Activated naive CD4-positive, alpha-beta T cell treated with Interleukin-2 at 50 U/mL for 16 hours (primary cell): ENCODE results near the gene HKDC1.
"Not testable (repeated sequence)": the region's sequence is repeated elsewhere in the genome, so short reads cannot be mapped to it uniquely, and the experiment has no call there.

ENCODE experiments used
- DNase-seq: peaks from one replicate; pipeline ENCODE4 v3.0.0-alpha.2; 2020

HKDC1 gene

DNA sequence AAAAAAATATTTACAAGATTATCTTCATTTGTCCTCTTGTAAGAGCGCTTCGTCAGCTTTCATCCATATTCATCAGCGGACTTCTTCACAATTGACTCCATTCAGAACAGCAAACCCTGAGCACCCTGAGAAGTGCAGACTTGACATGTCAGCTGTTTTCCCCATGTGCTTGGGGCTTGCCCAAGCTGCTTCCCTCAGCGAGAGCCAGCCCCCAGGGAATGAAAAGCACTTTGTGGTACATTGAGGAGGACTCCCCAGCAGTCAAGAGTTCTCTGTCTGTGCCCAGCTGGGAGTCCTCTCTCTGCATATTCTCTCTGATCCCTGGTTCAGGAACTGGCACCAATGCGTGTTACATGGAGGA lies 22.7 kb downstream of the HKDC1 start:
- DNase-seq: no peak

DNA sequence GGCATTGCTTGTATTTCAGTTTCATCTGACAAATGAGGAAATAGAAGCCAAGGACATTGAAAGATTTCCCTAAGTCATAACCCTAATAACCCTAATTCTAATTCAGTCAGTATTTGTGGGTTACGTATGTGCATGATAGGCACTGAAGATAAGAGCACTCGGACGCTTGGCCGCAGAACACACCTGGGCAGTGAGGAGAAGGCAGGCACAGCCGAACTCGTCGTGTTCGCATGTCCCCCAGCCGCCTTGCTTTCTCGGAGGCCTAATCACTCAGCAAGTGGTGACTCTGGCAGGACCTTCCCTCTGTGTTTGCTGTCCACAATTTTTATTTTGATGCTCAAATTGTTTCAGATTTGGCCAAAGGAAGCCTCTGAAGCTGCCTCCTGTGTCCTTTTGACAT lies 23.7 kb downstream of the HKDC1 start:
- DNase-seq: no peak

DNA sequence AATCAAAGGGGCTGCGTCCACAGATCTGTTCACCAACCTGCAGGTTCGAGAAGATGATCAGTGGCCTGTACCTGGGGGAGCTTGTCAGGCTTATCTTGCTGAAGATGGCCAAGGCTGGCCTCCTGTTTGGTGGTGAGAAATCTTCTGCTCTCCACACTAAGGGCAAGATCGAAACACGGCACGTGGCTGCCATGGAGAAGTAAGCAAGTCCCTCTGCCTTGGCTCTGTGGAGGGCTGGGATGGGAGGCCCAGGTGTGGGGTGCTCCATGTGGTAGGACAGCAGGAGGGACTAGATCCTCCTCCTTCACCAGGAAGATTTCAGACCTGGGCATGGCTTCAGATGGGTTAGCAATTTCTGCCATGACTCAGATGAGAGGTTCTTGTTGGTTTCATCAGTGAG lies 25.9 kb downstream of the HKDC1 start:
- no peak for DNase-seq

DNA sequence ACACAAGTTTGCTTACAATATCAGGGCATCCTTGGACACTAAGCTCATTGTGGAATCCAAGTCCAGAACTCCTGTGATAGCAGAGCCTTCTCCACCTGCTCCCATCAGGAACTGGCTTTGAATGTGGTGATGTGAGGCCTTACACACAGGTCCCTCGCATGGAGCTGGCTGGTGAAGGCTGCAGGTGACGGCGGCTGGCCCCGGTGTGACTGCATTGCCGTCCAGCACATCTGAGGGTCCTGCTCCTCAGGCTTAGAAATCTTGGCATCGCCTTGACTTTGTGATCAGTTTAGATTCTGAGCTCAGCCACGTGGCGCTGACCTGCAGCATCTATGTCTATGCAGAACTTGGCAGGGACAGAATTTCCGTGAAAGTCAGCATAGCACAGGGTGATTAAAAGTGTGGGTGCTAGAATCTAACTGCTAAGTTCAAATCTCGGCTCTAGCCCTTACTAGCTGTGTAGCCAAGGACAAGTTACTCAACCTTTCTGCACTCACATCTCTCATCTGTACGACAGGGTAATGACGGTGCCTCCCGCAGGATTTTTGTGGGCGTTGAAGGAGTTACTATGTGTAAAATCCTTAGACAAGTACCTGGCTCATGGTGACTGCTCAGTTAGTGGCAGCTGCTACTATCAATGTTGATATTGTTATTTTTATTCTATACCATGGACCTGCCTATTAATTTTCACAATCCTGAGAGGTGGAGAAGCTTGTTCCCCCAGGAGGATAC lies 26.6 kb downstream of the HKDC1 start:
- no peak for DNase-seq

DNA sequence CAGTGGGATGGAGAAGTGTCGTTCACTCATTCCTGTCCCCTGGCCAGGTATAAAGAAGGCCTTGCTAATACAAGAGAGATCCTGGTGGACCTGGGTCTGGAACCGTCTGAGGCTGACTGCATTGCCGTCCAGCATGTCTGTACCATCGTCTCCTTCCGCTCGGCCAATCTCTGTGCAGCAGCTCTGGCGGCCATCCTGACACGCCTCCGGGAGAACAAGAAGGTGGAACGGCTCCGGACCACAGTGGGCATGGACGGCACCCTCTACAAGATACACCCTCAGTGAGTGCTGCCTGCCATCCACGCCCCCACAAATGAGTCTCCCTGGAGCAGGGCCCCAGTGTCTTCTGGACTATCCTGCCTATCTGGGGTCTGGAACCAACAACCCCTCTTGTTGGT lies 27.2 kb downstream of the HKDC1 start:
- DNase-seq: no peak

DNA sequence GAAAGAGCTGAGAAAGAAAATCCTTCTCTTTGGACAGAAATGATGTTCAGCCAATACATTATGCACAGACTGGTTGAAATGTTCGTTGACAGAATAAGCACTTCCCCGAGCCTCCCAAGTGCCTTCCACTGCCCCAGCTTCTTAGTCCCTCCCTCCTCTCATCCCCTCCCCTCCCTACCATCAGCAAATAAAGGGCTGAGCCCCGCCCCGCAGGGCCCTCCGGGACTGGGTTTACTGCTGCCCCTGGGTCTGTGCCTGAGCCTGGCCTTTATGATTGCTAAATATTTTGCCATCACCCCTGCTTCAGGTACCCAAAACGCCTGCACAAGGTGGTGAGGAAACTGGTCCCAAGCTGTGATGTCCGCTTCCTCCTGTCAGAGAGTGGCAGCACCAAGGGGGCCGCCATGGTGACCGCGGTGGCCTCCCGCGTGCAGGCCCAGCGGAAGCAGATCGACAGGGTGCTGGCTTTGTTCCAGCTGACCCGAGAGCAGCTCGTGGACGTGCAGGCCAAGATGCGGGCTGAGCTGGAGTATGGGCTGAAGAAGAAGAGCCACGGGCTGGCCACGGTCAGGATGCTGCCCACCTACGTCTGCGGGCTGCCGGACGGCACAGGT lies 28.1 kb downstream of the HKDC1 start:
- no peak for DNase-seq

DNA sequence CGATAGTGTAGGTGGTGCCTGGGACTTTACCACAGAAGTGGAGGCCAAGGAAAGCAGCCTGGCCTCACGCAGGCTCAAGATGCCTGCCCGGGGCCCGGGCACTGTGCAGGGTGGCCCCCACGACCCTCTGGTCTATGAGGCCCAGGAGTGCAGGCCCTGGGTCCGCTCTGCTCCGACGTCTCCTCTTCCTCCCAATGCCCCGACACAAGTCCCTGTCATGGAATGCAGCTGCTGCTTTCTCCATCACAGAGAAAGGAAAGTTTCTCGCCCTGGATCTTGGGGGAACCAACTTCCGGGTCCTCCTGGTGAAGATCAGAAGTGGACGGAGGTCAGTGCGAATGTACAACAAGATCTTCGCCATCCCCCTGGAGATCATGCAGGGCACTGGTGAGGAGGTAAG lies 29.9 kb downstream of the HKDC1 start:
- DNase-seq: no peak

DNA sequence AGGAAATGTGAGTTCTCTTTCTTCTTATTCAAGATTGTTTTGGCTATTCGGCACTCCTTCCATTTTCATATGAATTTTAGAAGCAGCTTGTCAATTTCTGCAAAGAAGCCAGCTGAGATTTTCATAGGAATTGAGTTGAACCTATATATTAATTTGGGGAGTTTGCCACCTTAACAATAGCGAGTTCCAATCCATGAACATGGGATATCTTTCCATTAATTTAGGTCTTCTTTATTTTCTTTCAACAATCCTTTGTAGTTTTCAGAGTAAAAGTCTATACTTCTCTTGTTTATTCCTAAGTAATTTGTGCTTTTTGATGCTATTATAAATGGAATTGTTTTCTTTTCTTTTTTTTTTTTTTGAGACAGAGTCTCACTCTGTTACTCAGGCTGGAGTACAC lies 31.3 kb downstream of the HKDC1 start:
- not testable (repeated sequence) for DNase-seq

DNA sequence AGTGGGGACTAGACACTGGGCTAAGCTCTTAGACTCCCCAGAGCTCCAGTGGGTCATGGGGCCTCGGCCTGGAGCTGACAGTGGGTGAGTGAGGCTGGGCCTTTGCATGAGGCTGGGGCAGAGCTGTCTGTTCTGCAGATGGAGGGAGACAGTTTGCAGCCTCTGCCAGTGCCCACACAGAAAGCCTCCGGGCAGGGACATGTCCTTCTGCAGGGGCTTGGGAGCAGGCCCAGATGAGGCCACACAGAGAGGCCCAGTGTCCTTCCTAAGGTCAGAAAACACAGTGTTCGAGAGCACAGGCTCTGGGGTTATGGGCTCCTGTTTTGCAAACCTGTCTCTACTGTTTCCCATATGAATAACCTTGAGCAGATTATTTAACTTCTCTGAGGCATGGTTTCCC lies 33.0 kb downstream of the HKDC1 start:
- DNase-seq: no peak

DNA sequence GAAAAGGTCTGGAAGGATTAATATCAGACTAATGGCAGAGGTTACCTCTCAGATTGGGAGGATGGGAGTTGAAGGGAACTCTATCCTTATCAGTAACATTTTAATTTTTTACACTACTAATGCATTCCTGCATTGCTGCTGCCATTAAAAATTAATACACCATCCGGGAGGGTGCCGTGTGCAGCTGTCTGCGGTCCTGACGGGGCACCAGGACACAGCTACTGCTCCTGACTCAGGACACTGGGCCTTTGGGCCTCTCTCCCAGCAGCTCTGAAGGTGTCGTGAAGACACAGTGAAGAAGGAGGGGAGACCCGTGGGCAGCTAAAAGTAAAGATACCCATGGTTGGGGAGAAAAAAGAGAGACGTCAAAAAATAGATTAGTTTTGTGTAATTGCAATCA lies 34.7 kb downstream of the HKDC1 start:
- no peak for DNase-seq

DNA sequence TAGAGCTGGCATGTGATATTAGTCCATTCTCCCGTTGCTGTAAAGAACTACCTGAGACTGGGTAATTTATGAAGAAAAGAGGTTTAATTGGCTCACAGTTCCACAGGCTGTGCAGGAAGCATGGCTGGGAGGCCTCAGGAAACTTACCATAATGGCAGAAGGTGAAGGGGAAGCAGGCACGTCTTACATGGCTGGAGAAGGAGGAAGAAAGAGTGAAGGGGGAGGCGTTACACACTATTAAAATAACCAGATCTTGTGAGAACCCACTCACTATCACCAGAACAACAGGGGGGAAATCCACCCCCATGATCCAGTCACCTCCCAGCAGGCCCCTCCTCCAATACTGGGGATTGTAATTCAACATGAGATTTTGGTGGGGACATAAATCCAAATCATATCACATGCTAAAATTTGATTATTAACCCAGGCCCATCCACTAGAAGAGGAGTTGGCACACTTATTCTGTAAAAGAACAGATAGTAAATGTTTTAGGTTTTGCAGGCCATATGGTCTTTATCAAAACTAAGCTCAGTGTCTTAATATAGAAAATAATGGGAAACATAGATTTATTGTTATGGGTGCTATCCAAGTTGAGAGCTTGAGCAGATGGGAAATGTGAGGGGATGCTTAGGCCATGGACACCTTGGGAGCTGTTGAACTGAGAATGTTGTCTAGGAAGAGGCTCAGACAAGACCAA lies 39.6 kb downstream of the HKDC1 start:
- DNase-seq: no peak

DNA sequence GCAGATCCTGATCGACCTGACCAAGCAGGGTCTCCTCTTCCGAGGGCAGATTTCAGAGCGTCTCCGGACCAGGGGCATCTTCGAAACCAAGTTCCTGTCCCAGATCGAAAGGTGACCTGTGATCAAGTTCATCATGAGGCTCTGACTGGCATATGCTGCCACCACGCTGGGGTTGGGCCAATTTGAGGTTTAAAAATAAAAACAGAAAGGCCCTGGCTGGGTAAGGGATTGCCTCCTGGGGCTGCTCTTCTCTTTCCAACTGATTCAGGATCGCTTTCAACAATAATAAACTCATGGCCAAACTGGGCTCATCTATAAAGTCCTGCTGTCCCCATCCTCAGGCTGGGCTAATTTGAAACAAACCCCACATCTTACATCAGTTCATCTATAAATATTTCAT lies 41.1 kb downstream of the HKDC1 start:
- no peak for DNase-seq

DNA sequence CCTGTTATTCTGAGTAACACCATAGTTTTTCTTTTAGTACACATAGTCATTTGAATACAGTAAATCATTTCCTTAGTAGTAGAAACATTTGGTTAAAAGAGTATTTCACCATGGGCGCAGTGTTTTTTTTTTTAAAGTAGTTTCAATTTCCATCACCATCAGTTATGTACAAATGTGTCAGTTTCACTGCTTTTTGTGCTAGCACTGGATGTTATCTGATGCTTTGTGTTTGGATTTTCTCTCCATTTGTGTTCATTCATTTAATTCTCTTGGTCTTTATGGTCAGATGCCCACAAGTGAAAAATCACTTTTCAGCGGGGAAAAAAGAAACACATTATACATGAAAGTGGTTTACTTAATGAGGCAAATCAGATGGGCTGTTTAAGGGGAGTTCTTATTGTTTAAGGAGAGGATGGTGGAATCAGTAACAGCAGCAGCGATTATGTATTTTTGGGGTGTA lies 42.2 kb downstream of the HKDC1 start:
- DNase-seq: no peak

DNA sequence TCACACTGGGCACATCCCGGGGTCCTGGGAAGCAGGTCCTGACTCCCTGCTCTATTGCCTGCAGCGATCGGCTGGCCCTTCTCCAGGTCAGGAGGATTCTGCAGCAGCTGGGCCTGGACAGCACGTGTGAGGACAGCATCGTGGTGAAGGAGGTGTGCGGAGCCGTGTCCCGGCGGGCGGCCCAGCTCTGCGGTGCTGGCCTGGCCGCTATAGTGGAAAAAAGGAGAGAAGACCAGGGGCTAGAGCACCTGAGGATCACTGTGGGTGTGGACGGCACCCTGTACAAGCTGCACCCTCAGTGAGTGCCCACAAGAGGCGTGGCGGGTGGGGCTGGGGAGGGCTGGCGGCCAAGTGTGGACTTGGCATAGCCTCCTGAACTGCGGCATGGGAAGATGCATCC lies 45.4 kb downstream of the HKDC1 start:
- DNase-seq: no peak

DNA sequence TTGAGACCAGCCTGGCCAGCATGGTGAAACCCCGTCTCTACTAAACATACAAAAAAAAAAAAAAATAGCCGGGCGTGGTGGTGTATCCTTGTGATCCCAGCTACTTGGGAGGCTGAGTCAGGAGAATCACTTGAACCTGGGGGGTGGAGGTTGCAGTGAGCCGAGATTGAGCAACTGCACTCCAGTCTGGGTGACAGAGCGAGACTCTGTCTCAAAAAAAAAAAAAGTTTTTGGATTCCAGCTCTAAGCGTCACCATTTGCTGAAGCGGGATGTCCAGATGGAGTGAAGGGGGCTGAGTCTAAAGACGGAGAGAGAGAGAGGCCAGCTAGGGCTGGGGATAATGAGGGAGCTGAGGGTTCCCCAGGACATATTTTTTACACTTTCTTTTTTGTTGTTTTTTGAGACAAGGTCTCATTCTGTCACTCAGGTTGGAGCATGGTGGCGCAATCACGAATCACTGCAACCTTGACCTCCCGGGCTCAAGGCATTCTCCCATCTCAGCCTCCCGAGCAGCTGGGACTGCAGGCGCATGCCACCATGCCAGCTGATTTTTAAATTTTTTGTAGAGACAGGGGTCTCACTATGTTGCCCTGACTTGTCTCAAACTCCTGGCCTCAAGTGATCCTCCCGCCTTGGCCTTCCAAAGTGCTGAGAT lies 48.8 kb downstream of the HKDC1 start:
- no peak for DNase-seq

DNA sequence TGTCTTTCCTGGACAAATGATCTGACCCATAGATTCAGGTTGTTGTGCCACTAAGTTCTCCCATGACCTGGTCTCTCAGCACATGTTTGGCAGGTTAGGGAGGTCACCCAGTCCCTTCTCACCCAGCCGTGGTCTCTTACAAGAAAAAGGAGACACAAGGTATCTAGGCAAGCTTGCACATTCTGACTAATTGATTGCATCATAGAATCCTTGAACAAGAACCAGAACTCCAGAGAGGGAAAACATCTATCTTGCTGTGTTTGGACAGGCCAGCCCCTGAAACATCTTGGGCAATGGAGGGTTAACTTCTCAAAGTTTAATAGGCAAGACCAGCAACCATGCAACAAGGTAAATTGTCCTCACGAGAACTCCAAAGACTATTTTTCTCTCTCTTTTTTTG lies 49.6 kb downstream of the HKDC1 start:
- no peak for DNase-seq

DNA sequence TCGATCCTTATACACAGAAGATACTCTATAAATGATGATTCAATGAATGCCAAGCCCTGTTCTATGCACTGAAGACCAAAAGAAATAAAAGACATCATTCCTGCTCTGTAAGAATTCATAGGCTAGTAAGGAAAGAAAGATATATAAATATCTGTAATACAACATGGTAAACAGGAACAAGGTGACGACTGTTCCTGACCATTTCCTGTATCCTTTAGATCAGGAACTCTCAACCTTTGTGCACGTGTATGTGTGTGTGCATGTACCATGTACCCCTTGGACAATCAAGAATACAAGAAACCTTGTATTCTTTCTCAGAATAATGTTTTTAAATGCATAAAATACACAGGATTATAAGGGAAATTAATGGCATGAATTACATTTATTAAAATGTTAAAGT lies 50.9 kb downstream of the HKDC1 start:
- no peak for DNase-seq

DNA sequence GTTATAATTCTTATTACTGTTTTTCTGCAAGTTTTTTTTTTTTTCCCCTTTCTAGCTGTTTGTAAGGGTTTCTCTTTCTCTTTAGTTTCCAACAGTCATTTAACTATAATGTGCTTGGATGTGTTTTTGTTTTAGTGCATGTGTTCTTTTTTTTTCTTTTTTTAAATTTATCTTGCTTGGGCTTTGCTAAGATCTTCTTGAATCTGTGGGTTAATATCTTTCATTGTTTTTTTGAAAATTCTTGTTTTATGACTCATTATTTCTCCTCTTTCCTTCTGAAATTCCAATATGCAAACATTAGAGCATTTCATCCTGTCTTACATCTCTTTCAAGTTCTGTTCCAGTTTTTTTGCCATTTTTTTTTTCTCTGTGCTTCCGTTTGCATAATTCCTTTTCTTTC lies 52.5 kb downstream of the HKDC1 start:
- DNase-seq: no peak

DNA sequence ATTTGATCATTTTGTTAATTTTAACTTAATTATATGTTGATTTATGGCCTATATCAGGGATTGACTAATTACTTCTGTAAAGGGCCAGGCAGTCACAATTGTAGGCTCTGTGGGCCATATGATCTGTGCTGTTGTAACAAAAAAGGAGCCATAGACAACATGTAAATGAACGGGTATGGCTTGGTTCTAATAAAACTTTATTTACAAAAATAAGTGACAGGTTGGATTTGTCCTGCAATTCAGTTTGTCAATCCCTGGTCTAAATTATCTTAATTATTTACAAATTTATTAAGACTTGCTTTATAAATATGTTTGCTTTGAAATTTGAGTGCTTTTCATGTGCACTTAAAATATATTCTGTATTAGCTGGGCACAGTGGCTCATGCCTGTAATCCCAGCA lies 55.3 kb downstream of the HKDC1 start:
- no peak for DNase-seq

DNA sequence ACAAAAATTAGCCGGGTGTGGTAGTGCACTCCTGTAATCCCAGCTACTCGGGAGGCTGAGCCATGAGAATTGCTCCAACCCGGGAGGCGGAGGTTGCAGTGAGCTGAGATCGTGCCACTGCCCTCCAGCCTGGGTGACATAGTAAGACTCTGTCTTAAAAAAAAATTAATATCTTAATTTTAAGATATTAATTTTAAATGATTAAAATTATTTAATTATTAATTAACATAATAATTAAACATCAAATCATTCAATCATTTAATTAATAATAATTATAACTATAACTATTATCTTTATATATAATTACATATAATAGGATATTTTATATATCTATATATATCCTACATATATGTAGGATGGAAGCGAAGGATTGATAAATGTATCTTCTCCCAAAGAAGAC lies 56.4 kb downstream of the HKDC1 start:
- no peak for DNase-seq

DNA sequence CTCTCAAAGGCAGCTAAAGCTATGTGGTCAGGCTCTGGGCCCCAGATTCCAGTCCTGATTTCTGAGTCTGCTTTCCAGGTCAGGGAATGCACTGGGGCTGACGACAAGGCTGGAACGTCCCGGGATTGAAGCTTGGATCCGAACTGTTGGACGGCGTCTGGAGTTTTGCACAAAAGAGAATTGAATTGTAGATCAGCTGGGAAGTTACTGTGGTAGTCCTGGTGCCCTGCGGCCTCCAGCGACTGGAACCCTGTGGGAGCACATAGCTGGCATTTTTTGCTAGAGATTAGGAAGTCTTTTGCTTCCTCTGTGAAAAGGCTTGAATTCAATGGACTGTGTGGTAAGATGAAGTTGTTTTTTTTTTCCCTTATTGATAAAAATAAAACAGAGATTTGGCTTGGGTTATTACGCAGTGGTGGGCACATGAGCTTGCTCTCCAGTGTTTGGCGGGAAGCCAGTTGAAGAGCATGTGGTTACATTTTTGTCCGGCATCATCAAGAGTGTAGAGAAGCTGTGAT lies 58.4 kb downstream of the HKDC1 start, which contains the start of gene HK1:
Gene HK1 (plus strand): TSS at position 51 of the 518 bp plus-strand sequence.
- DNase-seq: no peak

DNA sequence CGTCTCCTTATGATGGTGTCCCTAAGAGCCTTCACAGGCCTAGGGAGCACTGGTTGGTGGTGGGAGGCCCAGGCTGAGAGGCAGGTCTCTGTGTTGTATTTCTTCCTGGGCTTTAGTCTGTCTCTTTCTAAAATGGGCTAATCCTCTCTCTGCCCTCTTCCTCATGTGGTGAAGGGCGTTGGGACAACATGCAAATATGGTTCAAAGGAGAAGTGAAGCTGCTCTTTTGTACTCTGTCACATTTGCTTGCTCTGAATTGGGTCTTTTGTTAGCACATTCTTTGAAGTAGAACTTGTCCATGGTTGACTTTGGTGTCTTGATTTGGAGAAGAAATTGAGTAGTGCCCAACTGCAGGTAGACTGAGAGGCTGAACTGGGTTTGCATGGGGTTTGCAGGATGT lies 59.0 kb downstream of the HKDC1 start:
- DNase-seq: no peak
